ENCODE data around the gene ZMYND15. TPM values are rescaled to one million over a fixed set of nuclear protein-coding genes. Genes with fewer than 3 reads are reported as not detected.

The ZMYND15 gene
- total RNA-seq, 1 experiment from 2014 or later: not detected

GRCh38 chr17:4785311-4786105, 45.9 kb downstream of the ZMYND15 start:
- DNase-seq (ENCODE audit: low read depth): no peak

- DNase-seq (ENCODE audit: low read depth): no peak
Observed at GRCh38 chr17:4786106-4786511, 46.5 kb downstream of the ZMYND15 start, which contains the start of gene VMO1. Gene VMO1, minus strand, starts transcription at chr17:4786364. Its CDS starts 12 bp downstream, at chr17:4786352.

DNA sequence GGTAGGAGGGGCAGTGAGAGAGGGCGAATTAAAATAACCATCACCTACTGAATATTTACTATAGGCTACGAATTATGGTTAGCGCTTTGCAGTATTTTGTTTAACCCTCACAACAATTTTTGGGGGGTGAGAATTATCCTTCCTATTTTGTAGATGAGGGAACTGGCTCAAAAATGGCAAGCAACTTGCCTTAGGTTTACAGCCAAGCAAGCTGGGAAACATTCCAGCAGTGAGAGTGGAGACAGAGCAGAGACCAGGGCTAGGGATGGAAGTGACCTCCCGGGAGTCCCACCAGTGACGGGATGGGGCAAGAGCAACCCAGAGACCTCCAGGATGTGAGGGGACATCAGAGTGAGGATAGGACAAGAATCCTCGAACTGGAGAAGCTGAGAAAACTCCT, 46.9 kb downstream of the ZMYND15 start:
- DNase-seq (ENCODE audit: low read depth): no peak

GRCh38 chr17:4788159-4788806, 48.6 kb downstream of the ZMYND15 start:
- DNase-seq (ENCODE audit: low read depth): no peak

DNA sequence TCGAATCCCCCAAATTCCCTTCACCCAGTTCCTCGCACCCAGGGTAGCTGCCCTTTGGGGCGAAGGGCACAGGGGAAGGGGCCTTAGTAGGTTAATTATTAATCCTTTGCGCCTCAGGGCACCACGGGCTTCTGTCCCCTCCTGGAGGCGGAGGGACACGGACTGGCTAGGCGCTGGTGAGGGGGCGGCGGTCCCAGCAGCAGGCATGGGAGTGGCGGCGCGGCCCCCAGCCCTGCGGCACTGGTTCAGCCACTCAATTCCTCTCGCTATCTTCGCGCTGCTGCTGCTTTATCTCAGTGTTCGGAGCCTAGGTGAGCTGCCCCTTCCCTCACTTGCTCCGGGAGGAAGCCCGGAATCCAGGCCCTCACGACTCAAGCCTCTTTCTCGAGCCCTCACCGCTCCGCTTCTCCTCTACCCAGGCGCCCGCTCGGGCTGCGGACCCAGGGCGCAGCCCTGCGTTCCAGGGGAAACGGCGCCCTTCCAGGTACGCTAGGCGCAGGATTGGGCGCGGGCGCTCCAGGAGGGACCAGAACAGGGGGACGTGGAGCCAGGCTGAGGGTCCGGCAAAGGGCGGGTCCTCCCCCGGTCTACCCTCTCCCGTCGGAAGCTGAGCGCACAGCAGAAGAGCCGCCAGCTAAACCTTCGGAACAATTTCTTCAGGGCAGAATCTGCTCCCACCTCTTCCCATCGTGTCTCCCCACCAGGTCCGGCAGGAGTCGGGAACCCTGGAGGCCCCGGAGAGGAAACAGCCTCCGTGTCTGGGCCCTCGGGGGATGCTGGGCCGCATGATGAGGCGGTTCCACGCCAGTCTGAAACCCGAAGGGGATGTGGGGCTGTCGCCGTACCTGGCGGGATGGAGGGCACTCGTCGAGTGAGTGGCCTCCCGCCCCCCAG, 49.4 kb downstream of the ZMYND15 start, which contains the start of gene GLTPD2:
Gene GLTPD2, plus strand, starts transcription at position 158 of the 894 bp plus-strand sequence. Its CDS starts 48 bp downstream, at position 206.
- DNase-seq (ENCODE audit: low read depth): no peak

DNA sequence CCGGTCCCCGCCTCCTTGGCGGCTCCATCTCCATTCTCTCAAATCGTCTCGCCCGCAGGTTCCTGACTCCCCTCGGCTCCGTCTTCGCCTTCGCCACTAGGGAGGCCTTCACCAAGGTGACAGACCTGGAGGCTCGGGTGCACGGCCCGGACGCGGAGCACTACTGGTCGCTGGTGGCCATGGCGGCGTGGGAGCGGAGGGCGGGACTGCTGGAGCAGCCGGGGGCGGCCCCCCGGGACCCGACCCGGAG, 50.0 kb downstream of the ZMYND15 start:
- no peak for DNase-seq (ENCODE audit: low read depth)

- peak; percentile 90 for DNase-seq (ENCODE audit: low read depth)
Observed at GRCh38 chr17:4789951-4790704, 50.5 kb downstream of the ZMYND15 start.

DNA sequence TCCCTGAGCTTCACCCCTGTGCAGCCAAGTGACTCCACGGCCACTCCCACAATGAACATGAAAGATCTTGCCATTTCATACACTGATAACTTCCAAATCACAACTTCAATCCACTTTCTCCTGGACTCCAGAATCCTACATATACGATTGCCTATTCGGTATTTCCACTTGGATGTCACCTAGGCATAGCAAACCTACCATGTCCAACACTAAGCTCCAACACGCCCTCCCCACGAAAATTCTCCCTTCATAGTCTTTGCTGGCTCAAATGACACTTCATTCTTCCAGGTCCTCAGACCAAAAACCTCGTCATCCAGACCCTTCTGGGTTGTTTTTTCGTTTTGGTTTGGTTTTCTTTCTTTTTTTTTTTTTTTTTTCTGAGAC, 51.1 kb downstream of the ZMYND15 start:
- no peak for DNase-seq (ENCODE audit: low read depth)

DNA sequence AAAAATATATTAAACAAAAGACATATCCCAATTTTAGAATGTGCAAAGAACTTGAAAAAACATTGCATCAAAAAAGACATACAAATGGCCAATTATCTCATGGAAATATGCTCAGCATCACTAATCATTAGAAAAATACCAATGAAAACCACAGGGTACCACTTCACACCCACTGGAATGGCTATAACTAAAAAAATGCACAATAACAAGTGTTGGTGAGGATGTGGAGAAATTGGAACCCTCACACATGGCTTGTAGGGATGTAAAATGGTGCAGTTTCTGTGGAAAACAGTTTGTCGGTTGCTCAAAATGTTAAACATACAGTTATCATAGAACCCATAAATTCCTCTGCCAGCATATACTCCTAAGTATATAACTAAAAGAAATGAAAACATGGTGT, 55.5 kb downstream of the ZMYND15 start:
- DNase-seq (ENCODE audit: low read depth): no peak

Other genes with a start within 250 kb of the ZMYND15 start
- 0.27 and 0.33 TPM in 2 replicates for gene SPNS2, start 241.0 kb upstream of the ZMYND15 start, total RNA-seq (2014; rRNA removed; shearing (Covaris generic))
- 117 and 129 TPM in 2 replicates for gene MYBBP1A, start 184.4 kb upstream of the ZMYND15 start, total RNA-seq (2014; rRNA removed; shearing (Covaris generic))
- gene GGT6, start 179.3 kb upstream of the ZMYND15 start, total RNA-seq (2014; rRNA removed; shearing (Covaris generic)): not detected in 2 replicates
- not detected in 2 replicates for gene SMTNL2, start 155.3 kb upstream of the ZMYND15 start, total RNA-seq (2014; rRNA removed; shearing (Covaris generic))
- not detected in 2 replicates for gene ALOX15, start 98.2 kb upstream of the ZMYND15 start, total RNA-seq (2014; rRNA removed; shearing (Covaris generic))
- gene PELP1, start 35.7 kb upstream of the ZMYND15 start, total RNA-seq (2014; rRNA removed; shearing (Covaris generic)): 28.0 and 34.2 TPM in 2 replicates
- 22.1 and 27.4 TPM in 2 replicates for gene ARRB2, start 29.2 kb upstream of the ZMYND15 start, total RNA-seq (2014; rRNA removed; shearing (Covaris generic))
- gene MED11, start 8.4 kb upstream of the ZMYND15 start, total RNA-seq (2014; rRNA removed; shearing (Covaris generic)): 28.9 and 35.8 TPM in 2 replicates
- 0.40 and 1.0 TPM in 2 replicates for gene CXCL16, start 95 bp downstream of the ZMYND15 start, total RNA-seq (2014; rRNA removed; shearing (Covaris generic))
- gene TM4SF5, start 32.1 kb downstream of the ZMYND15 start, total RNA-seq (2014; rRNA removed; shearing (Covaris generic)): not detected in 2 replicates
- not detected in 2 replicates for gene VMO1, start 46.5 kb downstream of the ZMYND15 start, total RNA-seq (2014; rRNA removed; shearing (Covaris generic))
- not detected in 2 replicates for gene GLTPD2, start 49.1 kb downstream of the ZMYND15 start, total RNA-seq (2014; rRNA removed; shearing (Covaris generic))
- 235 and 261 TPM in 2 replicates for gene PSMB6, start 56.3 kb downstream of the ZMYND15 start, total RNA-seq (2014; rRNA removed; shearing (Covaris generic))
- gene PLD2, start 67.3 kb downstream of the ZMYND15 start, total RNA-seq (2014; rRNA removed; shearing (Covaris generic)): 12.8 and 13.1 TPM in 2 replicates
- 27.1 and 28.7 TPM in 2 replicates for gene MINK1, start 93.5 kb downstream of the ZMYND15 start, total RNA-seq (2014; rRNA removed; shearing (Covaris generic))
- 0.07 and 0.48 TPM in 2 replicates for gene C17orf107, start 159.7 kb downstream of the ZMYND15 start, total RNA-seq (2014; rRNA removed; shearing (Covaris generic))
- not detected in 2 replicates for gene CHRNE, start 163.3 kb downstream of the ZMYND15 start, total RNA-seq (2014; rRNA removed; shearing (Covaris generic))
- not detected in 2 replicates for gene GP1BA, start 192.4 kb downstream of the ZMYND15 start, total RNA-seq (2014; rRNA removed; shearing (Covaris generic))
- gene SLC25A11, start 200.2 kb downstream of the ZMYND15 start, total RNA-seq (2014; rRNA removed; shearing (Covaris generic)): 103 and 112 TPM in 2 replicates
- gene RNF167, start 200.4 kb downstream of the ZMYND15 start, total RNA-seq (2014; rRNA removed; shearing (Covaris generic)): 70.0 and 95.7 TPM in 2 replicates
- gene PFN1, start 208.7 kb downstream of the ZMYND15 start, total RNA-seq (2014; rRNA removed; shearing (Covaris generic)): 1,934 and 2,529 TPM in 2 replicates
- 2.5 and 3.0 TPM in 2 replicates for gene ENO3, start 211.3 kb downstream of the ZMYND15 start, total RNA-seq (2014; rRNA removed; shearing (Covaris generic))
- 75.6 and 81.8 TPM in 2 replicates for gene SPAG7, start 228.0 kb downstream of the ZMYND15 start, total RNA-seq (2014; rRNA removed; shearing (Covaris generic))
- gene CAMTA2, start 247.8 kb downstream of the ZMYND15 start, total RNA-seq (2014; rRNA removed; shearing (Covaris generic)): 7.6 and 14.3 TPM in 2 replicates

Measured in HT1080 (cell line).